Endodermal cell (in vitro differentiated cells): Measurements from ENCODE around the gene WDR43. TPM values are rescaled to one million over a fixed set of nuclear protein-coding genes. Genes with fewer than 3 reads are reported as not detected.

ENCODE experiments used
- DNase-seq: peaks from one replicate; pipeline ENCODE4 v3.0.0-alpha.2; 2017
- H3K27ac ChIP-seq: 2 replicates; pipeline ENCODE4 v1.5.1; 2013; ENCODE audit warnings: mild to moderate bottlenecking, low read depth, low read length, moderate library complexity
- H3K27me3 ChIP-seq: 2 replicates; pipeline ENCODE4 v1.6.1; 2013; ENCODE audit warnings: mild to moderate bottlenecking, low read length, moderate library complexity; ENCODE audit not compliant: insufficient read depth, control insufficient read depth, poor library complexity, severe bottlenecking
- H3K36me3 ChIP-seq: 2 replicates; pipeline ENCODE4 v1.7.0; 2013; ENCODE audit warnings: mild to moderate bottlenecking, low read length, moderate library complexity; ENCODE audit not compliant: control insufficient read depth, insufficient read depth
- H3K4me1 ChIP-seq: one replicate; pipeline ENCODE4 v1.7.0; 2013; ENCODE audit warnings: low read length; ENCODE audit not compliant: control insufficient read depth, insufficient read depth
- H3K4me3 ChIP-seq: 2 replicates; pipeline ENCODE4 v1.5.1; 2013; ENCODE audit warnings: mild to moderate bottlenecking, low read length, moderate library complexity
- H3K9ac ChIP-seq: 2 replicates; pipeline ENCODE4 v1.6.1; 2013; ENCODE audit warnings: mild to moderate bottlenecking, low read length, moderate library complexity; ENCODE audit not compliant: poor library complexity, severe bottlenecking; ENCODE audit errors: extremely low read depth
- H3K9me3 ChIP-seq: 2 replicates; pipeline ENCODE4 v1.6.1; 2013; ENCODE audit warnings: mild to moderate bottlenecking, low read length, moderate library complexity; ENCODE audit not compliant: control insufficient read depth
- H3K27ac Mint-ChIP-seq: 2 replicates; pipeline ENCODE4 v1.8.0; 2020; ENCODE audit warnings: mixed read lengths
- H3K27me3 Mint-ChIP-seq: 2 replicates; pipeline ENCODE4 v1.8.0; 2021; ENCODE audit warnings: mild to moderate bottlenecking, mixed read lengths; ENCODE audit not compliant: insufficient read depth
- H3K36me3 Mint-ChIP-seq: 2 replicates; pipeline ENCODE4 v1.8.0; 2020; ENCODE audit warnings: low read depth, mixed read lengths
- H3K4me1 Mint-ChIP-seq: 2 replicates; pipeline ENCODE4 v1.8.0; 2020; ENCODE audit warnings: mixed read lengths
- H3K4me3 Mint-ChIP-seq: 2 replicates; pipeline ENCODE4 v1.8.0; 2020; ENCODE audit warnings: mild to moderate bottlenecking, moderate library complexity, mixed read lengths
- H3K9me3 Mint-ChIP-seq: 2 replicates; pipeline ENCODE4 v1.8.0; 2020; ENCODE audit warnings: mild to moderate bottlenecking, mixed read lengths
- CTCF ChIP-seq: fragments of 200-600 bp; sonication (generic); conservative IDR thresholded peaks from 2 replicates; pipeline ENCODE4 v1.5.0; 2021; ENCODE audit warnings: antibody characterized with exemption, mild to moderate bottlenecking
- WGBS, 2 experiments: methylation state at CpG; one replicate each; pipeline versions ENCODE4 v1.1.5 to v1.1.7; 2013; ENCODE audit warnings: missing lambda C conversion rate in 2 of 2, mixed read lengths in 1 of 2; ENCODE audit not compliant: insufficient coverage in 1 of 2, insufficient read length in 1 of 2; 5-methylcytosine and 5-hydroxymethylcytosine counted together
- total RNA-seq, 2 donors: library from RNA; stranded (reverse); fragmentation: NEBNext Ultra II Directional in 1 of 2; extraction: Animal tissue kit (Norgen Biotek cat#: 25700) in 1 of 2; gene quantifications; 2 replicates in 1 of 2; 3 replicates in 1 of 2; pipeline ENCODE4 v1.2.1, GENCODE V29; 2021

WDR43 gene
- total RNA-seq, 2 donors from 2014 or later, result 64.3 to 77.7 TPM

- H3K4me3 Mint-ChIP-seq, result no peak within 1 kb of the TSS
Measured at GRCh38 chr2:28981016-28981441, 86.6 kb downstream of the WDR43 start, which contains the start of gene TOGARAM2. Gene TOGARAM2, plus strand, starts transcription at chr2:28981298. Its CDS starts 13,537 bp downstream, at chr2:28994835.

GRCh38 chr2:28981620-28982376 lies 87.3 kb downstream of the WDR43 start:
- Histone ChIP-seq H3K36me3 (no peaks in the 10 kb centered on the region), H3K9ac (no peak overlapping the region), H3K4me1 (peaks cover under 1% of the 10 kb centered on the region), H3K9me3 (no peaks in the 10 kb centered on the region), H3K27me3 (no peaks in the 10 kb centered on the region), H3K27ac (no peak overlapping the region), H3K4me3 (no peak overlapping the region)
- Mint-ChIP-seq H3K27me3 (no peaks in the 10 kb centered on the region), H3K36me3 (no peaks in the 10 kb centered on the region), H3K27ac (no peak overlapping the region), H3K4me3 (no peak overlapping the region), H3K9me3 (peaks cover 2% of the 10 kb centered on the region), H3K4me1 (peaks cover 17% of the 10 kb centered on the region)
- DNase-seq, result no peak
- TF ChIP-seq CTCF, result no peak
- 88 to 94% methylated on average over 6 to 11 of the region's 11 CpGs for WGBS, 2 experiments

More at GRCh38 chr2:28981016-28981441, 86.6 kb downstream of the WDR43 start, which contains the start of gene TOGARAM2:
- Histone ChIP-seq H3K4me3 (no peak within 1 kb of the TSS), H3K4me1 (peaks cover 4% of the 10 kb centered on the region), H3K9ac (no peak within 1 kb of the TSS), H3K36me3 (no peaks in the 10 kb centered on the region), H3K27me3 (no peaks in the 10 kb centered on the region), H3K27ac (no peak within 1 kb of the TSS), H3K9me3 (no peaks in the 10 kb centered on the region)
- no peak within 1 kb of the TSS for H3K27ac Mint-ChIP-seq
- H3K36me3 Mint-ChIP-seq, result no peaks in the 10 kb centered on the region
- 61 to 84% methylated on average over 10 of the region's 10 CpGs for WGBS, 2 experiments
- no peak for TF ChIP-seq CTCF
- no peaks in the 10 kb centered on the region for H3K27me3 Mint-ChIP-seq
- no peak for DNase-seq
- peaks cover 2% of the 10 kb centered on the region for H3K9me3 Mint-ChIP-seq
- peaks cover 14% of the 10 kb centered on the region for H3K4me1 Mint-ChIP-seq

GRCh38 chr2:28982381-28982950 lies 88.0 kb downstream of the WDR43 start:
- no peak for DNase-seq
- no peaks in the 10 kb centered on the region for H3K27me3 ChIP-seq
- H3K36me3 ChIP-seq, result no peaks in the 10 kb centered on the region
- H3K27me3 Mint-ChIP-seq, result no peaks in the 10 kb centered on the region
- H3K9me3 ChIP-seq, result no peaks in the 10 kb centered on the region
- no peak overlapping the region for H3K9ac ChIP-seq
- 93 to 98% methylated on average over 7 to 8 of the region's 8 CpGs for WGBS, 2 experiments
- H3K9me3 Mint-ChIP-seq, result peaks cover 2% of the 10 kb centered on the region
- H3K4me1 ChIP-seq, result no peaks in the 10 kb centered on the region
- H3K4me1 Mint-ChIP-seq, result peaks cover 14% of the 10 kb centered on the region
- no peak overlapping the region for H3K27ac ChIP-seq
- H3K27ac Mint-ChIP-seq, result no peak overlapping the region
- no peak for TF ChIP-seq CTCF
- H3K36me3 Mint-ChIP-seq, result no peaks in the 10 kb centered on the region
- no peak overlapping the region for H3K4me3 Mint-ChIP-seq
- no peak overlapping the region for H3K4me3 ChIP-seq
